ENCODE data around the gene ATP8B1. TPM values are rescaled to one million over a fixed set of nuclear protein-coding genes. Genes with fewer than 3 reads are reported as not detected.
A peak's percentile ranks its signal among the peaks of the same experiment; 100 is the strongest.

The ATP8B1 gene
- polyA plus RNA-seq, 2 of the 4 experiments (the other 2 are of a cell fraction), result 7.1 to 23.4 TPM

GRCh38 chr18:57660961-57661360 lies 142.2 kb downstream of the ATP8B1 start (continued):
- TF ChIP-seq ATOH8 (CRISPR knock-in tag; IDR thresholded peaks at IDR 0.05; ENCODE audit: low read depth) (no peak), CHD4 (IDR thresholded peaks at IDR 0.05; ENCODE audit: borderline replicate concordance) (no peak), PBX3 (IDR thresholded peaks at IDR 0.05) (no peak), HEYL (CRISPR knock-in tag; IDR thresholded peaks at IDR 0.05) (no peak)

GRCh38 chr18:57659460-57660102 lies 143.5 kb downstream of the ATP8B1 start:
- ChIA-PET CTCF (no interaction called here), POLR2A (no interaction called here)
- no peak overlapping the region for H3K4me3 ChIP-seq
- H3K27ac ChIP-seq, result no peak overlapping the region
- ATAC-seq (no peak), FAIRE-seq (no peak), DNase-seq (ENCODE audit: low read depth in 1 of 2, low spot score in 1 of 2) (no peak)
- no peak overlapping the region for H3K4me2 ChIP-seq
- no peak for TF ChIP-seq USF2 (IDR thresholded peaks at IDR 0.05)
- TF ChIP-seq E2F6 (IDR thresholded peaks at IDR 0.05; ENCODE audit: borderline replicate concordance, low read depth), result no peak
- TF ChIP-seq ATOH8 (CRISPR knock-in tag; IDR thresholded peaks at IDR 0.05; ENCODE audit: low read depth), result no peak
- TF ChIP-seq CBX2 (IDR thresholded peaks at IDR 0.05; ENCODE audit: borderline replicate concordance, low read depth), result no peak
- TF ChIP-seq CHD4 (IDR thresholded peaks at IDR 0.05; ENCODE audit: borderline replicate concordance), result no peak
- no peaks in the 10 kb centered on the region; the same call in 2 of the 3 replicates for H3K4me1 ChIP-seq
- peaks cover 12% of the 10 kb centered on the region for H3K9me3 ChIP-seq
- WGBS (ENCODE audit: missing lambda C conversion rate), result 91% methylated on average over 11 of the region's 11 CpGs

GRCh38 chr18:57657542-57657941 lies 145.6 kb downstream of the ATP8B1 start:
- Histone ChIP-seq H3K4me1 (no peaks in the 10 kb centered on the region), H3K4me2 (no peak overlapping the region), H3K9me3 (peaks cover 12% of the 10 kb centered on the region), H3K27ac (no peak overlapping the region), H3K4me3 (no peak overlapping the region)
- ATAC-seq (no peak), DNase-seq (ENCODE audit: low read depth in 1 of 2, low spot score in 1 of 2) (no peak), FAIRE-seq (no peak)
- 97% methylated on average over 2 of the region's 2 CpGs for WGBS (ENCODE audit: missing lambda C conversion rate)
- POLR2A ChIA-PET, result no interaction called here
- TF ChIP-seq KDM5A (IDR thresholded peaks at IDR 0.05) (no peak), FOSL2 (IDR thresholded peaks at IDR 0.05) (no peak), FOSL2 (CRISPR knock-in tag; IDR thresholded peaks at IDR 0.05) (no peak), ESRRA (IDR thresholded peaks at IDR 0.05; ENCODE audit: borderline replicate concordance, low read length) (no peak), CHD4 (IDR thresholded peaks at IDR 0.05; ENCODE audit: borderline replicate concordance) (no peak), EHF (CRISPR knock-in tag; IDR thresholded peaks at IDR 0.05) (no peak), ELK1 (IDR thresholded peaks at IDR 0.05; ENCODE audit: low read depth, low read length) (no peak)
- CTCF ChIA-PET, result no interaction called here

- FAIRE-seq (no peak), ATAC-seq (no peak), DNase-seq (ENCODE audit: low read depth in 1 of 2, low spot score in 1 of 2) (no peak)
- Histone ChIP-seq H3K27ac (no peak overlapping the region), H3K4me1 (peaks cover under 1% of the 10 kb centered on the region; the same call in 2 of the 3 replicates), H3K4me2 (no peak overlapping the region), H3K9me3 (peaks cover 12% of the 10 kb centered on the region), H3K4me3 (no peak overlapping the region)
- ChIA-PET CTCF (interaction anchor here (0.6 kb wide), 3 partner anchors 131 to 811 kb away, joined by 3 to 4 read pairs (median 3); no protein-coding TSS in a partner anchor), POLR2A (no interaction called here)
- 81% methylated on average over 2 of the region's 2 CpGs for WGBS (ENCODE audit: missing lambda C conversion rate)
- TF ChIP-seq JUNB (IDR thresholded peaks at IDR 0.05) (no peak), EHMT2 (IDR thresholded peaks at IDR 0.05; ENCODE audit: low read depth) (no peak), KDM1A (IDR thresholded peaks at IDR 0.05; ENCODE audit: low read depth) (0 out of 2 replicates have a peak, but pooled peaks have one; percentile 15)
Observed at GRCh38 chr18:57655740-57656139, 147.4 kb downstream of the ATP8B1 start.

All from A549 (cell line).